ENCODE data around the gene GHSR. TPM values are rescaled to one million over a fixed set of nuclear protein-coding genes. Genes with fewer than 3 reads are reported as not detected.

GHSR gene
- total and polyA plus RNA-seq, 2 experiments from 2014 or later: not detected

DNA sequence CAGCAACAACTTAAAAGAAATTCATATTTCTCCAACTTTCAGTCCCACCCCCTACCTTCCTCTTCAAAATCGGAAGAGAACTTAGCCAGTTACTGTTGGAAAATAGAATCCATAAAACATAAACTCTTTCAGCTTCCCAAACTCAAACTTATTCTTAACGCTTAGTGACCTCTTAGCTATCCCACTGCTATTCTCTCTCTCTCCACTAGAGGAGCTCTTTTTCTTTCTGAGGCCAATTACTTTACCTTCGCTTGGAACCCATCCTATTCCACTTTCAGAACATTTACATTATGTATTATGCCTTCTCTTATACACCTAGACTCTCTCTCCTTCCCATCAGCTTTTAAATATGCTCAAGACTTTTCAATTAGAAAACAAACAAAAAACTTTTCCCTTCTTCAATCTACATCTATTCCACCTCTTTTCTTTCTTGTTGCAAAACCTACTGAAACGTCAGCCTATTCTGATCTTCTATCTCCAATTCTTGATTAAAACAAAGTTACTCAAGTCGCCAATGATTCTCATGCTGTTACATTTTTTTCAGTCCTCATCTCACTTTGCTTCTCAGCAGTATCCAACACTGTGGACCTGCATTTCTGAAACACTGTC, 13.4 kb upstream of the GHSR start:
- no peak overlapping the region for H3K4me2 ChIP-seq
- 49% methylated on average over 5 of the region's 5 CpGs for WGBS (ENCODE audit: low lambda C conversion rate, missing lambda C conversion rate)
- no peak overlapping the region for H3K4me3 ChIP-seq
- H3K27me3 ChIP-seq: no peaks in the 10 kb centered on the region
- no peaks in the 10 kb centered on the region for H3K9me2 ChIP-seq (replicated peaks; ENCODE audit: insufficient read depth)
- no peak overlapping the region for H3K27ac ChIP-seq
- H3K4me1 ChIP-seq (ENCODE audit: insufficient read depth): no peaks in the 10 kb centered on the region
- H3K9me3 ChIP-seq (ENCODE audit: low read depth): no peaks in the 10 kb centered on the region
- no peak for TF ChIP-seq EZH2phosphoT487 (IDR thresholded peaks at IDR 0.05; ENCODE audit: low read depth, severe bottlenecking, unreplicated experiment)
- TF ChIP-seq, protein P1, sequence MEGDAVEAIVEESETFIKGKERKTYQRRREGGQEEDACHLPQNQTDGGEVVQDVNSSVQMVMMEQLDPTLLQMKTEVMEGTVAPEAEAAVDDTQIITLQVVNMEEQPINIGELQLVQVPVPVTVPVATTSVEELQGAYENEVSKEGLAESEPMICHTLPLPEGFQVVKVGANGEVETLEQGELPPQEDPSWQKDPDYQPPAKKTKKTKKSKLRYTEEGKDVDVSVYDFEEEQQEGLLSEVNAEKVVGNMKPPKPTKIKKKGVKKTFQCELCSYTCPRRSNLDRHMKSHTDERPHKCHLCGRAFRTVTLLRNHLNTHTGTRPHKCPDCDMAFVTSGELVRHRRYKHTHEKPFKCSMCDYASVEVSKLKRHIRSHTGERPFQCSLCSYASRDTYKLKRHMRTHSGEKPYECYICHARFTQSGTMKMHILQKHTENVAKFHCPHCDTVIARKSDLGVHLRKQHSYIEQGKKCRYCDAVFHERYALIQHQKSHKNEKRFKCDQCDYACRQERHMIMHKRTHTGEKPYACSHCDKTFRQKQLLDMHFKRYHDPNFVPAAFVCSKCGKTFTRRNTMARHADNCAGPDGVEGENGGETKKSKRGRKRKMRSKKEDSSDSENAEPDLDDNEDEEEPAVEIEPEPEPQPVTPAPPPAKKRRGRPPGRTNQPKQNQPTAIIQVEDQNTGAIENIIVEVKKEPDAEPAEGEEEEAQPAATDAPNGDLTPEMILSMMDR (IDR thresholded peaks at IDR 0.05; ENCODE audit: poor library complexity): peak; percentile 58
- peak; percentile 48 for DNase-seq (ENCODE audit: low spot score)
- no peaks in the 10 kb centered on the region for H3K79me2 ChIP-seq
- H4K20me1 ChIP-seq (ENCODE audit: insufficient read depth, poor library complexity, severe bottlenecking): no peaks in the 10 kb centered on the region
- no peak overlapping the region for H2AFZ ChIP-seq
- H3K36me3 ChIP-seq (replicated peaks; ENCODE audit: insufficient read depth, low read depth): no peaks in the 10 kb centered on the region

DNA sequence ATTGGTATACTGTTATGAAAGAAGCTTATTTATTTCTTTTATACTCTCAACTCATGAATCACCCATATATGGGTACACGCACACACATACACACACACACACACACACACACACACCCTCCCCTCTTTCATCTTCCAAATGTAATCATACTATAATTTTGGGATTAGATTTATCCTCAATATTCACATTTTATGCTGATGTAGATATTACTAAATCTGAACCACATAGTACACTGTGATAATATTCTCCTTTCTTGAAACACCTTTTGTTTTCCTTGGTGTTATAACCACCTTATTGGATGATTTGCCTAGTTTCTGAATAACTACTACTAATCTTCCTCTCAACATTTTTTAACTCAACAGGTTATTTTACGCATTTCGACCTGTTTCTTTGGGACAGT, 8.1 kb upstream of the GHSR start:
- Histone ChIP-seq H3K9me3 (ENCODE audit: low read depth) (no peaks in the 10 kb centered on the region), H3K9me2 (replicated peaks; ENCODE audit: insufficient read depth) (no peaks in the 10 kb centered on the region), H3K4me3 (no peak overlapping the region), H3K36me3 (replicated peaks; ENCODE audit: insufficient read depth, low read depth) (no peaks in the 10 kb centered on the region), H3K27me3 (peaks cover 25% of the 10 kb centered on the region), H2AFZ (no peak overlapping the region), H4K20me1 (ENCODE audit: insufficient read depth, poor library complexity, severe bottlenecking) (no peaks in the 10 kb centered on the region), H3K79me2 (no peaks in the 10 kb centered on the region), H3K4me1 (ENCODE audit: insufficient read depth) (no peaks in the 10 kb centered on the region), H3K27ac (no peak overlapping the region), H3K4me2 (no peak overlapping the region)
- WGBS (ENCODE audit: low lambda C conversion rate, missing lambda C conversion rate): 94% methylated on average over 3 of the region's 3 CpGs
- TF ChIP-seq EZH2 (IDR thresholded peaks at IDR 0.05; ENCODE audit: borderline replicate concordance) (no peak), EZH2phosphoT487 (IDR thresholded peaks at IDR 0.05; ENCODE audit: low read depth, severe bottlenecking, unreplicated experiment) (no peak)
- TF ChIP-seq, protein P1 (IDR thresholded peaks at IDR 0.05; ENCODE audit: poor library complexity): no peak
- DNase-seq (ENCODE audit: low spot score): no peak

DNA sequence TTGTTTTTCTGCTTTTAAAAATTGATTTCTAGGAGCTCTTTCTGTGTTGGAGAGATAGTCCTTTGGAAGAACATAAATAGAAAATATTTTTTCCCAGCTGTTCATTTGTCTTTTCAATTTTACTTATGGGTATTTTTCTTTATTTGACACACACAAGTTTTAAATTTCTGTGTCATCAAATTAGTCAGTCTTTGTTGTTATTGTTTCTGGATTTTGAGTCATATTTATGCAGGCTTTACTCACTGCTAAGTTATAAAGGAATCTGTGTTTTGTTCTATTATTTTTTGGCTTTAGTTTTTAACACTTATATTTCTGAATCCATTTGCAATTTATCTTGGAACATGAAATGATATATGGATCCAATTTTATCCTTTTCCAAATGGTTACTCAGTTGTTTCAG, 5.9 kb upstream of the GHSR start:
- H3K4me1 ChIP-seq (ENCODE audit: insufficient read depth): no peaks in the 10 kb centered on the region
- H3K36me3 ChIP-seq (replicated peaks; ENCODE audit: insufficient read depth, low read depth): no peaks in the 10 kb centered on the region
- no peak for DNase-seq (ENCODE audit: low spot score)
- H3K27me3 ChIP-seq: peaks cover 45% of the 10 kb centered on the region
- no peak overlapping the region for H3K4me3 ChIP-seq
- no peaks in the 10 kb centered on the region for H4K20me1 ChIP-seq (ENCODE audit: insufficient read depth, poor library complexity, severe bottlenecking)
- H3K79me2 ChIP-seq: no peaks in the 10 kb centered on the region
- H3K9me2 ChIP-seq (replicated peaks; ENCODE audit: insufficient read depth): no peaks in the 10 kb centered on the region
- no peak overlapping the region for H3K27ac ChIP-seq
- no peak overlapping the region for H3K4me2 ChIP-seq
- H3K9me3 ChIP-seq (ENCODE audit: low read depth): no peaks in the 10 kb centered on the region
- no peak overlapping the region for H2AFZ ChIP-seq
- TF ChIP-seq, protein P1 (IDR thresholded peaks at IDR 0.05; ENCODE audit: poor library complexity): no peak
- TF ChIP-seq EZH2 (IDR thresholded peaks at IDR 0.05; ENCODE audit: borderline replicate concordance): no peak
- no peak for TF ChIP-seq EZH2phosphoT487 (IDR thresholded peaks at IDR 0.05; ENCODE audit: low read depth, severe bottlenecking, unreplicated experiment)
